ENCODE data around the gene CNBD2. TPM values are rescaled to one million over a fixed set of nuclear protein-coding genes. Genes with fewer than 3 reads are reported as not detected.
"Not testable (repeated sequence)": the region's sequence is repeated elsewhere in the genome, so short reads cannot be mapped to it uniquely, and the experiment has no call there.

The CNBD2 gene
- polyA plus RNA-seq, 3 donors, result 8.0 to 11.3 (median 9.3) TPM

DNA sequence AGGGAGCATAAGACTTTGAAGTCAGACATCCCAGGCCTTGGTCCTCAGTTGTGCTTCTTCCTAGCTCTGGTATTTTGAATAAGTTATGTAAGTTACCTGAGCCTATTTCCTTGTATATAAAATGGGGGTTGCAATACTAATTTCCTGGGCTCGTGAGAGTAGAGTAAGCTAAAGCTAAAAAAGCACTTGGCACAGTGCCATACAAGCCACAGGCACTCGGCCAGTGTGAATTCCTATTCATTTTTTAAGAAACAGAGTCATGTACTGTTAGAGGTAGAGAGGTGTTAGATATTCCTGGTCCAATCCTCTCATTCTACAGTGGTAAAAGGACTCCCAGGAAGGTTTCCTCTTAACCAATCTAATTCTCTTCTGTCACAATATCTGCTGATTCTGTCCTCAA is 106.6 kb downstream of the CNBD2 start:
- Histone ChIP-seq H3K9me3 (replicated peaks in 1 of 2; ENCODE audit: control insufficient read depth in 1 of 2, insufficient read depth in 1 of 2, low read length in 2 of 2) (no peaks in the 10 kb centered on the region), H3K4me2 (replicated peaks; ENCODE audit: extremely low read depth, low read length, poor library complexity, severe bottlenecking) (no peak overlapping the region), H3K79me2 (ENCODE audit: insufficient read depth, low read length) (no peaks in the 10 kb centered on the region), H3K4me3 (replicated peaks in 1 of 3; ENCODE audit: low read depth in 2 of 3, low read length in 3 of 3) (no peak overlapping the region), H4K20me1 (ENCODE audit: insufficient read depth, low read length) (no peaks in the 10 kb centered on the region), H3K36me3 (replicated peaks in 1 of 2; ENCODE audit: control insufficient read depth in 1 of 2, insufficient read depth in 2 of 2, low read length in 2 of 2) (no peaks in the 10 kb centered on the region), H3K27me3 (ENCODE audit: control insufficient read depth in 2 of 2, insufficient read depth in 2 of 2, low read length in 2 of 2) (no peaks in the 10 kb centered on the region), H2AFZ (ENCODE audit: insufficient read depth, low read depth, low read length, poor library complexity, severe bottlenecking) (no peak overlapping the region), H3K27ac (ENCODE audit: low read depth in 1 of 2, low read length in 2 of 2) (no peak overlapping the region), H3K9ac (ENCODE audit: insufficient read depth, low read length, poor library complexity, severe bottlenecking) (no peak overlapping the region), H3K4me1 (ENCODE audit: control insufficient read depth in 1 of 2, insufficient read depth in 2 of 2, low read length in 2 of 2) (no peaks in the 10 kb centered on the region)
- no peak overlapping the region for H3K27ac Mint-ChIP-seq
- peaks cover 10 to 15% (median 14%) of the 10 kb centered on the region in 3 donors for H3K27me3 Mint-ChIP-seq (ENCODE audit: low read depth in 3 of 3)
- H3K9me3 Mint-ChIP-seq, result peaks cover 0 to 3% (median 0%) of the 10 kb centered on the region in 7 donors
- H3K36me3 Mint-ChIP-seq, result no peaks in the 10 kb centered on the region
- H3K4me3 Mint-ChIP-seq, result no peak overlapping the region
- intact Hi-C loops (cut with micrococcal nuclease), result no loop called here
- TF ChIP-seq CTCF (IDR thresholded peaks at IDR 0.05), result no peak
- DNase-seq, result no peak
- WGBS (ENCODE audit: insufficient coverage), result no CpG with 5 or more reads among the region's 2 CpGs
- peaks cover 7% of the 10 kb centered on the region for H3K4me1 Mint-ChIP-seq

GRCh38 chr20:36077762-36078161 is 109.4 kb downstream of the CNBD2 start:
- H3K27ac Mint-ChIP-seq; H3K4me1 ChIP-seq (ENCODE audit: control insufficient read depth in 1 of 2, insufficient read depth in 2 of 2, low read length in 2 of 2); H3K9me3 Mint-ChIP-seq; H3K36me3 ChIP-seq (replicated peaks in 1 of 2; ENCODE audit: control insufficient read depth in 1 of 2, insufficient read depth in 2 of 2, low read length in 2 of 2); H4K20me1 ChIP-seq (ENCODE audit: insufficient read depth, low read length); intact Hi-C loops (cut with micrococcal nuclease); H3K4me3 Mint-ChIP-seq; H3K9me3 ChIP-seq (replicated peaks in 1 of 2; ENCODE audit: control insufficient read depth in 1 of 2, insufficient read depth in 1 of 2, low read length in 2 of 2); H2AFZ ChIP-seq (ENCODE audit: insufficient read depth, low read depth, low read length, poor library complexity, severe bottlenecking); H3K36me3 Mint-ChIP-seq; H3K4me3 ChIP-seq (replicated peaks in 1 of 3; ENCODE audit: low read depth in 2 of 3, low read length in 3 of 3); H3K79me2 ChIP-seq (ENCODE audit: insufficient read depth, low read length); H3K4me2 ChIP-seq (replicated peaks; ENCODE audit: extremely low read depth, low read length, poor library complexity, severe bottlenecking); DNase-seq; H3K27me3 ChIP-seq (ENCODE audit: control insufficient read depth in 2 of 2, insufficient read depth in 2 of 2, low read length in 2 of 2); H3K27ac ChIP-seq (ENCODE audit: low read depth in 1 of 2, low read length in 2 of 2); H3K9ac ChIP-seq (ENCODE audit: insufficient read depth, low read length, poor library complexity, severe bottlenecking): not testable (repeated sequence)
- peaks cover 10 to 17% (median 12%) of the 10 kb centered on the region in 3 donors for H3K27me3 Mint-ChIP-seq (ENCODE audit: low read depth in 3 of 3)
- H3K4me1 Mint-ChIP-seq, result peaks cover 10% of the 10 kb centered on the region
- WGBS (ENCODE audit: insufficient coverage), result 17% methylated on average over 2 of the region's 5 CpGs

All from CD14-positive monocyte (primary cell).